Stimulated activated CD8-positive, alpha-beta memory T cell treated with anti-CD3 and anti-CD28 coated beads, Interleukin-12 subunit alpha, Interleukin-12 subunit beta, amount 100 ng/mL, for 24 hours (primary cell): Measurements from ENCODE around the gene DIRAS1.
"Not testable (repeated sequence)": the region's sequence is repeated elsewhere in the genome, so short reads cannot be mapped to it uniquely, and the experiment has no call there.

Source experiments
- DNase-seq: peaks from one replicate; pipeline ENCODE4 v3.0.0-alpha.2; 2020; ENCODE audit errors: extremely low read depth

Gene DIRAS1

GRCh38 chr19:2727640-2727944, 6.4 kb upstream of the DIRAS1 start:
- DNase-seq: no peak

GRCh38 chr19:2726904-2727639, 5.9 kb upstream of the DIRAS1 start:
- no peak for DNase-seq

GRCh38 chr19:2726160-2726855, 5.1 kb upstream of the DIRAS1 start:
- no peak for DNase-seq

DNA sequence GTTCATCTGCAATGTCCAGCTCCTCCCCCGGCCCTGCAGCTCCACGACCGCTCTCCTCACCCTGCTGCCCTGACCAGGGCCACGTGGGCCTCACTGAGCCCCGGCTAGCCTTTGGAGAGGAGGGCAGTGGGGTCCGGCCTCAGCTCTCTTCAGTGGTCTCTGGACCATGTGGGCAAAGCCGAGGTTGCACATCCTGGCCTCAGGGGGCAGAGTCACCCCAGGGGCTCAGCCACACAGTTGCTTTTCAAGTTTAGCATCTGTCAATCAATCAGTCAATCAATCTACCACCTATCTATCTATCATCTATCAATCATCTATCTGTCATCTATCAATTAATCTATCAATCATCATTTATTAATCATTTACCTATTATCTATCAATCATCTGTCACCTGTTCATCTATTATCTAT, 3.0 kb upstream of the DIRAS1 start:
- DNase-seq: no peak

- DNase-seq: no peak
Measured at GRCh38 chr19:2723747-2724146, 2.6 kb upstream of the DIRAS1 start.

- no peak for DNase-seq
Measured at GRCh38 chr19:2723345-2723715, 2.2 kb upstream of the DIRAS1 start.

- no peak for DNase-seq
Measured at GRCh38 chr19:2722541-2723344, 1.6 kb upstream of the DIRAS1 start.

DNA sequence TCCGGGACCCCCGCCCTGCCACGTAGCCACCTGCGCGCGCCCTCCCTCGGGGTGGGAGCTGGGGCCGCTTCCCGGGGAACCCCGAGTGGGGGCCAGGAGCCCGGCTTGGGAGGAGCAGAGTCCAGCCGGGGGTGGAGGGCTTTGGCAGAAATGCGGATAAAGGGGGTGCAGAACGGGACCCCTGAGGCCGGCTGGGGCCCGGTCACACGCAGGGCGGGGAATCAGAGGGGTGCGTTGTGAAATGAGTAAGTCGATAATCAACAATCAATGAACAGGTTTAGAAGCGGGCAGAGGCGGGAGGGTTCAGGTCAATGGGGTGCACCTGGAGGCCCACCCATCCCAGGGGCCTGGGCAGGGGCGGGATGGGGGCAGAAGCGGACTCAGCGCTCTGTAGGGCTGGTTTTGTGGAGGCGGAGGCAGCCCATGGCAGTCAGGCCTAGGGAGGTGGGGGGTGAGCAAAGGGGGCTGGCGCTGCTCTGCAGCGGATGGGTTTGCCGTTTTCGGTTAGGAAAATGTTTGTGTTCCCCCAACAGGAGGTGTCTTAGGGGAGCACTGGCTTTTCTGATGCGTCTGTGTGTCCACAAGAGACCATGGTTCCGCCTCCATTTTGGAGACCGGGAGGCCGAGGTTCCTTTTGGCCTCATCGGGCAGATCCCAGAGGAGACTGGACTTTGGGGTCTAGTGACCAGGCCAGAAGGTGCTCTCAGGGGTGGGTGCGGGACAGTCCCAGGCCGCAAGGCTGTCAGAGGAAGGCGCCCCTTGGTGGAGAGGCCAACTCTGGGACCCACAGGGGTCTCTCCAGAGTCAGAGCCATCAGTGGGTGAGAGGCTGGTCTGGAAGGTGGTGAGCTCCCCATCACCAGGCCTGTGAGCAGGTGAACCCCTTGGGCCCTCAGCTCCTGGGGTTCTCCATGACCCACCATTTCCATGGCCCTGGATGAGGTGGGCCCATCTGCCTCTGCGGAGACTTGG, 683 bp upstream of the DIRAS1 start:
- no peak for DNase-seq

- no peak for DNase-seq
Measured at GRCh38 chr19:2719920-2720776, 1.0 kb downstream of the DIRAS1 start.

DNA sequence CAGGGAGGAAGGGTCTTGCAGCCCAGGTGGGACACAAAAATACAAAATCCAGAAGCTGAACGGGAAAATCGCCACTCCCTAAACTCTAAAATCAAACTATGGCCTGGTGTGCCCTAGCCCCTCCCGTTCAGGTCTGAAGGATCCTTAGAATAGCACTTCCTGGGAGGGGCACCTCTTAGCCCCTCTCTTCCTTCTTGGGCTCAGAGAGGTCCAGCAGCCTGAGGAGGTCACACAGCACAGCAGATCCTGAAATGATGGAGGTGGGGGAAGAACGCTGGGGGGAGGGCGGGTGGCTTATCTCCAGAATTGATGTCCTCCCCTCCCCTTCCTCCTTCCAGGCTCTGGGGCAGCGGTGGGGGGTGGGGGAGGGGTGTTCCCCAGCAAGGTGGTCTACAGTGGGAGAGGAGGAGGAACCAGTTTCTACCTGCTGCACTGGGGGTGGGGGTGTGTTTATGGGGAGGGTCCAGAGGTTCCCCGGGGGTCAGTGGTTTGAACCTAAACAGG, 1.9 kb downstream of the DIRAS1 start:
- no peak for DNase-seq

DNA sequence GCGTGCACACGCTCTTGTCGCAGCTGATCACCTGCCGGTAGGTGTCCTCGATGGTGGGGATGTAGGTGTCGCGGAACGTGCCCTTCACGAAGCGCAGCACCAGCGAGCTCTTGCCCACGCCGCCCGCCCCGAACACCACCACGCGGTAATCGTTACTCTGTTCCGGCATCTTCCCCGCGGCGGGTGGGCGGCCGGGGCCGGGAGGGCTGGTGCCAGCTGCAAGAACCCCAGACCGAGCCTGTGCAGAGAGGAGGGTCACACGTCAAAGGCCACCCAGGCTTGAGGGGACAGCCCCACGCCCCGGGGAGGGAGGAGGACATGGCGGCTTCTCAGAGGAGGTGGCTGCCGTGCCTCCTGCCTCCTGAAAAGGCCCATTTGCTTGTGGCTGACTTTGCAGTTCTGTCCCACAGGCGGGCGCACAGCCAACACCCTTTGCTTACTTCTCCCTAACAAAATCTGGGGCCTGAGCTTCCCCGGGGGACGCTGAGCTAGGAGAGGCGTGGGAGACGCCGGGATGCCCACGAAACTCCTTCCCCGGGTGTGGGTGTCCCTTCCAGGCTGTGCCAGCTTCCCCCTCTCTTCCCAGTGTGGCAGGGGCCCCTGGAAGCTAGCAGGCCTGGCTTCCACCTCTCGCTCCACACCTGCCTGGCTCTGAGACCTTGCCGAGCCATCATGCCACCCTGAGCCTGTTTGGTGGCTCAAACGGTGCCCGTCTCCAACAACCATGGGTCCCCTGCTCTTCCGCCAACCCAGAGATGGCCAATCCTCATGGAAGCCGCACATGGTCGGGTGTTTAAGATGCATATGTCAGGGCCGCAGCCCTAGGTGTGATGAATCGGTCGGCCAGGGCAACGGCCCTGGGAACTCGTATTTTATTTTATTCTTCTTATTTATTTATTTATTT, 3.3 kb downstream of the DIRAS1 start:
- DNase-seq: no peak

DNA sequence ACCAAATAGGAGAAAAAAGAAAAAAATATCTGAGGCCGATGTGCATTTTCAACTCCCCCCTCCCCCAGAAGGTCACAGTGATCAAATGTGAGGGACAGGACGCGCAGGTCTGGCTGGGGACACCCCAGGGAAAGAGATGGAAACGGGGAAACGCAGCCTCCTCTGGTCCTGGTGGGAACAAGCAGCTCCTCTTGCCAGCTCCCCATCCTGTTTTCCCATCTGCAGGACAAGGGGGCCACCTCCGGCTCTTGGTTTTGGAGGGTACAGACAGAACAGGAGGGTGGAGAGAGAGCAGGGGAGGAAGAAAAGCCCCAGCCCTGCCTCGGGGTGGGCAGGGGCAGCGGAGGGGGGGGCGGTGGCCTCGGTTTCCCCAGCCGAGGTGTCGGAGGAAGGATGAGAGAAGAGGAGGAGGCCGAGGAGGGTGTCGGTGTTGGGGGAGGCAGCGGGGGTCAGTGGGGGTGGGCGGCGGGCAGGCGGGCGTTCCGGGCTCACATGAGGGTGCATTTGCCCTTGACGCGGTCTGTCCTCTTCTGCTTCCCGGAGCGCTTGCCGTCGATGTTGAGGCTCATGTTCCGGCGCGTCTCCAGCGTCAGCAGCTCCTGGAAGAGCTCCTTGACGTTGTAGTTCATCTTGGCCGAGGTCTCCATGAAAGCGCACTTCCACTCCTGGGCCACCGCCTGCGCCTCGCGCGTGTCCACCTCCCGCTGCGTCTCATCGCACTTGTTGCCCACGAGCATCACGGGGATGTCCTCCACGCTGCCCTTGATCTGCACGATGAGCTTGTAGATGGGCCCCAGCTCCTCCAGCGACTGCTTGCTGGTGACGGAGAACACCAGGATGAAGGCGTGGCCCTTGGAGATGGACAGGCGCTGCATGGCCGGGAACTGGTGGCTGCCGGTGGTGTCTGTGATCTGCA, 4.2 kb downstream of the DIRAS1 start:
- DNase-seq: no peak

DNA sequence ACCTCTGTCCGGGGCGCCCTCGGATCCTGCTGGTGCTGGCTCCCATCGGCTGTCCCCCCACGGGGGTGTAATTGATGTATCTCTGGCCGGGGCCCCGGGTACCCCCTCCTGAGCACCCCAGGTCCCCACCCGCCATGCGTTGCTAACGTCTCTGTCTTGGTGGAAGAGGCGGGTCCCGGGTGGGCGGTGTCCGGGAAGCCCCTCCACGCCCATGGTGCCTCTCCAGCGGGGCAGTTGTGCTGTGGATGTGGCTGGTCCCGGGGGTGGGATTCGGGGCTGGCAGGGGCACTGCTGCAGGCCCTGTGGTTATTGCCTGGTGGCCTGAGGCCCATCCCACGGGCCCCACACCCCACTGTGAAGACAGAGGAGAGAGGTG, 4.9 kb downstream of the DIRAS1 start:
- no peak for DNase-seq

DNA sequence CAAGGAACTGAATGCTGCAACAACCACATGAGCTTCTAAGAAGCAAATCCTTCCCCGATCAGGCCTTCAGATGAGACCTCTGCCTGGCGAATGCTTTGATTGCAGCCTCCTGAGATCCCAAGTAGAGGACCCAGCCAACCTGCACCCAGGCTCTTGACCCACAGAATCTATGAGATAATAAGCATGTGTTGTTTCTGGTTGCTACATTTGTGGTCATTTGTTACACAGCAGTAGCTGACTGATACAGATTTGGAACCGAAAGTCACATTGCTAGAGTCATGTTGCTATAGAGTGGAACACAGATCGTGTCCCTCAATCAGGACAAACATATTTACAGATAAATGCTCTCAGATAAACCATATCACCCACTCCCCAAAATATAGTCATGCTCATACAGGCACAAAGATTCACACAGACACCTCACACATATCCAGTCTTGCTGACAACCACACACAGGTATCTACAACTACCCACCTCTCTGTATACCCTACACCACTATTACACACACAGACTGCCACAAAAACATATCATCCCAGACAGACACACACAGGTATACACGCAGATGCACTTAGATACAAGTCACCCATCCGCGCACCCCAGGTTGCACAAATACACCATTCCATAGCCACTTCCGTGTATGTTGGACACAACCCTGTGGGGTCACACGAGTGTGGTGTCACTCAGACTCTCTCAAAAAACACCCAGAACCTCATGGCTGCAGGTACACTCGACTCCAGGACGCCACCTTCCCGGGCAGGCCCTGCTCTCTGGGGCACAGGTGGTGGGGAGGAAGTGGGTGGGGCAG, 5.5 kb downstream of the DIRAS1 start:
- no peak for DNase-seq

GRCh38 chr19:2714531-2715269, 6.5 kb downstream of the DIRAS1 start:
- DNase-seq: no peak

DNA sequence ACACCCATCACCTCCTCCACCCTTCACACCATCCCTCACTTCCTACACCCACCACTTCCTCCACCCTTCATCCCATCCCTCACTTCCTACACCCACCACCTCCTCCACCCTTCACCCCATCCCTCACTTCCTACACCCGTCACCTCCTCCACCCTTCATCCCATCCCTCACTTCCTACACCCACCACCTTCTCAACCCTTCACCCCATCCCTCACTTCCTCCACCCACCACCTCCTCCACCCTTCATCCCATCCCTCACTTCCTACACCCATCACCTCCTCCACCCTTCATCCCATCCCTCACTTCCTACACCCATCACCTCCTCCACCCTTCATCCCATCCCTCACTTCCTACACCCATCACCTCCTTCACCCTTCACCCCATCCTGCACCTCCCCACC, 7.1 kb downstream of the DIRAS1 start:
- DNase-seq: not testable (repeated sequence)

- not testable (repeated sequence) for DNase-seq
Measured at GRCh38 chr19:2713170-2713569, 8.0 kb downstream of the DIRAS1 start.
